ENCODE results near the gene ZNF784. TPM values are rescaled to one million over a fixed set of nuclear protein-coding genes. Genes with fewer than 3 reads are reported as not detected.

Gene ZNF784
- total and polyA plus RNA-seq, 2 of the 13 experiments (the other 11 are each of a cell fraction or from before 2014, with no cell fraction given), result 4.1 to 4.2 TPM

GRCh38 chr19:55640043-55640576 is 15.7 kb upstream of the ZNF784 start (continued):
- TF ChIP-seq SKIL (CRISPR knock-in tag; IDR thresholded peaks at IDR 0.05; ENCODE audit: borderline replicate concordance), result 0 out of 2 replicates have a peak, but pooled peaks have one; percentile 13
- TF ChIP-seq ZNF749 (CRISPR knock-in tag; IDR thresholded peaks at IDR 0.05; ENCODE audit: borderline replicate concordance), result 0 out of 2 replicates have a peak, but pooled peaks have one; percentile 63
- no peak for TF ChIP-seq CEBPG (CRISPR knock-in tag; IDR thresholded peaks at IDR 0.05)
- TF ChIP-seq CCAR2 (optimal IDR thresholded peaks at IDR 0.05; ENCODE audit: low read depth, low read length), result no peak
- TF ChIP-seq GLMP (CRISPR knock-in tag; IDR thresholded peaks at IDR 0.05; ENCODE audit: borderline replicate concordance), result no peak
- no peak for TF ChIP-seq BRD4 (CRISPR knock-in tag; IDR thresholded peaks at IDR 0.05)
- TF ChIP-seq ZNF781 (CRISPR knock-in tag; IDR thresholded peaks at IDR 0.05; ENCODE audit: borderline replicate concordance, not compliant biosample characterization), result no peak
- no peak; the same call in 1 of the 2 replicates for TF ChIP-seq ZNF331 (CRISPR knock-in tag; IDR thresholded peaks at IDR 0.05)
- TF ChIP-seq GLI4 (CRISPR knock-in tag; IDR thresholded peaks at IDR 0.05; ENCODE audit: borderline replicate concordance), result no peak
- TF ChIP-seq SMAD9 (CRISPR knock-in tag; IDR thresholded peaks at IDR 0.05), result no peak
- TF ChIP-seq MBD4 (IDR thresholded peaks at IDR 0.05; ENCODE audit: borderline replicate concordance, low read length), result no peak
- TF ChIP-seq TBL1XR1 (IDR thresholded peaks at IDR 0.05; ENCODE audit: borderline replicate concordance, low read length, partially characterized antibody), result no peak
- TF ChIP-seq ZNF605 (CRISPR knock-in tag; IDR thresholded peaks at IDR 0.05), result no peak
- TF ChIP-seq HHEX (CRISPR knock-in tag; IDR thresholded peaks at IDR 0.05), result no peak
- no peak for TF ChIP-seq ZFP36L2 (CRISPR knock-in tag; IDR thresholded peaks at IDR 0.05)
- TF ChIP-seq DNMT1 (CRISPR knock-in tag; IDR thresholded peaks at IDR 0.05), result no peak
- TF ChIP-seq ZNF318 (CRISPR knock-in tag; IDR thresholded peaks at IDR 0.05), result no peak
- no peak for TF ChIP-seq ZSCAN20 (CRISPR knock-in tag; IDR thresholded peaks at IDR 0.05; ENCODE audit: borderline replicate concordance)
- no peak for TF ChIP-seq SNRNP70 (IDR thresholded peaks at IDR 0.05; ENCODE audit: low read depth, low read length)
- TF ChIP-seq ZNF607 (CRISPR knock-in tag; IDR thresholded peaks at IDR 0.05; ENCODE audit: borderline replicate concordance), result no peak

Measured in HepG2 (cell line).